Measurements from ENCODE around the gene THBS1. TPM values are rescaled to one million over a fixed set of nuclear protein-coding genes. Genes with fewer than 3 reads are reported as not detected.

The THBS1 gene
- total and polyA plus RNA-seq, 2 experiments from 2014 or later = 82.9 to 220 TPM

GRCh38 chr15:39613271-39613670 is 32.4 kb downstream of the THBS1 start:
- Histone ChIP-seq H3K9me2 (replicated peaks; ENCODE audit: insufficient read depth) (no peaks in the 10 kb centered on the region), H3K4me3 (no peak overlapping the region), H3K4me1 (ENCODE audit: insufficient read depth) (no peaks in the 10 kb centered on the region), H3K79me2 (no peaks in the 10 kb centered on the region), H2AFZ (no peak overlapping the region), H4K20me1 (ENCODE audit: insufficient read depth, poor library complexity, severe bottlenecking) (no peaks in the 10 kb centered on the region), H3K9me3 (ENCODE audit: low read depth) (peaks cover 17% of the 10 kb centered on the region), H3K4me2 (no peak overlapping the region), H3K27ac (no peak overlapping the region), H3K27me3 (no peaks in the 10 kb centered on the region), H3K36me3 (replicated peaks; ENCODE audit: insufficient read depth, low read depth) (no peaks in the 10 kb centered on the region)
- DNase-seq (ENCODE audit: low spot score) = no peak
- TF ChIP-seq EZH2 (IDR thresholded peaks at IDR 0.05; ENCODE audit: borderline replicate concordance) = no peak

DNA sequence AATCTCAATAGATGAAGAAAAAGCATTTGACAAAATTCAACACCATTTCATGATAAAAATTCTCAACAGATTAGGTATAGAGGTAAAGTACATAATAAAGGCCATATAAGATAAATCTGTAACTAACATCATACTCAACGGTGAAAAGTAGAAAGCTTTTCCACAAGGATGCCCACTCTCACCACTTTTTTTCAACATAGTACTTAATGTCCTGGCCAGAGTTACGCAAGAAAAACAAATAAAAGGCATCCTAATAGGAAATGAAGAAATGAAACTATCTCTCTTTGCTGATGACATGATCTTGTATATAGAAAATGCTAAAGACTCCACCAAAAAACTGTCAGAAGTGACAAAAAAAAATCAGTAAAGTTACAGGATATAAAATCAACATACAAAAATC is 33.0 kb downstream of the THBS1 start:
- Histone ChIP-seq H3K27me3 (no peaks in the 10 kb centered on the region), H3K4me1 (ENCODE audit: insufficient read depth) (no peaks in the 10 kb centered on the region), H4K20me1 (ENCODE audit: insufficient read depth, poor library complexity, severe bottlenecking) (no peaks in the 10 kb centered on the region), H3K79me2 (no peaks in the 10 kb centered on the region), H3K36me3 (replicated peaks; ENCODE audit: insufficient read depth, low read depth) (no peaks in the 10 kb centered on the region), H2AFZ (no peak overlapping the region), H3K9me2 (replicated peaks; ENCODE audit: insufficient read depth) (no peaks in the 10 kb centered on the region), H3K9me3 (ENCODE audit: low read depth) (peaks cover 17% of the 10 kb centered on the region), H3K4me2 (no peak overlapping the region), H3K27ac (no peak overlapping the region), H3K4me3 (no peak overlapping the region)
- WGBS (ENCODE audit: low lambda C conversion rate, missing lambda C conversion rate) = 98% methylated on average over 2 of the region's 2 CpGs
- TF ChIP-seq CTCF (IDR thresholded peaks at IDR 0.05; ENCODE audit: poor library complexity) = no peak
- TF ChIP-seq EZH2 (IDR thresholded peaks at IDR 0.05; ENCODE audit: borderline replicate concordance) = no peak
- TF ChIP-seq EZH2phosphoT487 (IDR thresholded peaks at IDR 0.05; ENCODE audit: low read depth, severe bottlenecking, unreplicated experiment) = no peak
- no peak for DNase-seq (ENCODE audit: low spot score)

DNA sequence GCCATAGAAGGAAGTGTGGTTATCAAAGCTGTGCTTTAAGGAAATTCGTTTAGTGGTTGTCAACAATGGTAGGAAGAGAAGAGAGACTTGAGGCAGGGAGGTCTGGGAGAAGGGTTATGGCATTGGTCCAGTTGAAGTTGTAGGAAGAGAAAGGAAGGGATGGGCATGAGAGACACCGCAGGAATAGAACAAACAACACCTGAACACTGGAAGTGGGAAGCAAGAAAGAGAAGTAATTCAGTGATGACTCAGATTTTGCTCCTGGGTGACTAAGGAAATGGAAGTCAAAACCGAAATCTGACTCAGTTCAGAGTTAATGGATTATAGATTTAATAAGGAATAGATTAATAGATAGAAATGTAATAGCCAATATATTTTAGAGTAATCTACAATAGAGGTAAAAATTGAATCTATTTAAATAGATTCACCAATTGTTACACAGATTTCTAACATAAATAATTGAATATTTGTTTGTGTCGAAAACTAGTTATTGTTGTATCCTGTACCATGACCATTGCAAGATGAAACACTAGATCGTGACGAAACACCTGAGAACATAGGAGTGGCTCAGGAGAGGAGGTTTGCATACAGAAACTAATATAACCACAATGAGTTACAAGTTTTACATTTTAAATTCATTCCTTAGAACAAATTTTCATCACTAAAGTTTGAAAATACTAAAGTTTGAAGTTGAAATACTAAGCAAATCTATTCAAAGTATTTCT is 36.0 kb downstream of the THBS1 start:
- Histone ChIP-seq H3K4me2 (no peak overlapping the region), H3K4me1 (ENCODE audit: insufficient read depth) (no peaks in the 10 kb centered on the region), H3K9me2 (replicated peaks; ENCODE audit: insufficient read depth) (no peaks in the 10 kb centered on the region), H3K36me3 (replicated peaks; ENCODE audit: insufficient read depth, low read depth) (no peaks in the 10 kb centered on the region), H2AFZ (no peak overlapping the region), H3K4me3 (no peak overlapping the region), H4K20me1 (ENCODE audit: insufficient read depth, poor library complexity, severe bottlenecking) (no peaks in the 10 kb centered on the region), H3K27ac (no peak overlapping the region), H3K9me3 (ENCODE audit: low read depth) (no peaks in the 10 kb centered on the region), H3K79me2 (no peaks in the 10 kb centered on the region), H3K27me3 (no peaks in the 10 kb centered on the region)
- TF ChIP-seq EZH2phosphoT487 (IDR thresholded peaks at IDR 0.05; ENCODE audit: low read depth, severe bottlenecking, unreplicated experiment) (no peak), EZH2 (IDR thresholded peaks at IDR 0.05; ENCODE audit: borderline replicate concordance) (no peak), CTCF (IDR thresholded peaks at IDR 0.05; ENCODE audit: poor library complexity) (no peak)
- WGBS (ENCODE audit: low lambda C conversion rate, missing lambda C conversion rate) = 93% methylated on average over 6 of the region's 6 CpGs
- DNase-seq (ENCODE audit: low spot score) = no peak

GRCh38 chr15:39618063-39618823 is 37.4 kb downstream of the THBS1 start:
- Histone ChIP-seq H3K27ac (no peak overlapping the region), H3K4me2 (no peak overlapping the region), H3K36me3 (replicated peaks; ENCODE audit: insufficient read depth, low read depth) (no peaks in the 10 kb centered on the region), H3K27me3 (no peaks in the 10 kb centered on the region), H3K4me1 (ENCODE audit: insufficient read depth) (no peaks in the 10 kb centered on the region), H3K9me3 (ENCODE audit: low read depth) (no peaks in the 10 kb centered on the region), H2AFZ (no peak overlapping the region), H3K4me3 (no peak overlapping the region), H3K79me2 (no peaks in the 10 kb centered on the region), H3K9me2 (replicated peaks; ENCODE audit: insufficient read depth) (no peaks in the 10 kb centered on the region), H4K20me1 (ENCODE audit: insufficient read depth, poor library complexity, severe bottlenecking) (no peaks in the 10 kb centered on the region)
- WGBS (ENCODE audit: low lambda C conversion rate, missing lambda C conversion rate) = 94% methylated on average over 3 of the region's 3 CpGs
- TF ChIP-seq EZH2 (IDR thresholded peaks at IDR 0.05; ENCODE audit: borderline replicate concordance) (no peak), CTCF (IDR thresholded peaks at IDR 0.05; ENCODE audit: poor library complexity) (no peak), EZH2phosphoT487 (IDR thresholded peaks at IDR 0.05; ENCODE audit: low read depth, severe bottlenecking, unreplicated experiment) (no peak)
- no peak for DNase-seq (ENCODE audit: low spot score)
